RWPE1 (cell line): Measurements from ENCODE around the gene FSIP1.

ENCODE experiments used
- CTCF ChIA-PET: fragments of 350-600 bp; sonication (Branson Sonifier 250); formaldehyde crosslinking; extraction: SDS; loops from one replicate; lab custom pipeline; 2021; lab: Yijun Ruan, JAX
- POLR2A ChIA-PET: fragments of 400-600 bp; formaldehyde crosslinking; extraction: SDS; loops from one replicate; lab custom pipeline; 2020; ENCODE audit warnings: antibody characterized with exemption; ENCODE audit not compliant: low non-redundant PET; lab: Yijun Ruan, JAX
- DNase-seq: peaks from one replicate; pipeline ENCODE4 v3.0.0; 2012; ENCODE audit warnings: low spot score
- H3K27ac ChIP-seq: fragments of 450-650 bp; 2 replicates; pipeline ENCODE4 v1.5.1; 2017
- TF ChIP-seq, protein P1 (sequence below): fragments of 450-650 bp; conservative IDR thresholded peaks from 2 replicates; pipeline ENCODE4 v1.5.1; 2017; ENCODE audit warnings: low read depth, mild to moderate bottlenecking

The FSIP1 gene

DNA sequence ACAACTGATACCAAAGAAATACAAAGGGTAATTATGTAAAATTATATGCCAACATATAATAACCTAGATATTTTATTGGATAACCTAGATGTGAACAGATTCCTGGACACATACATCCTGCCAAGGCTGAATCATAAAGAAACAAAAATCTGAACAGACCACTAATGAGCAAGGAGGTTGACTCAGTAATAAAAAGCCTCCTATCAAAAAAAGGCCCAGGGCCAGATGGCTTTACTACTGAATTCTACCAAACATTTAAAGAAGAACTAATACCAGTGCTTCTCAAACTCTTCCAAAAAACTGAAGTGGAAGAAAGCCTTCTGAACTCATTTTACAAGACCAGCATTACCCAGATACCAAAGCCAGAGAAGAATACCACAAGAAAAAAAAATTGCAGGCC lies 169.4 kb downstream of the FSIP1 start:
- TF ChIP-seq, protein P1, sequence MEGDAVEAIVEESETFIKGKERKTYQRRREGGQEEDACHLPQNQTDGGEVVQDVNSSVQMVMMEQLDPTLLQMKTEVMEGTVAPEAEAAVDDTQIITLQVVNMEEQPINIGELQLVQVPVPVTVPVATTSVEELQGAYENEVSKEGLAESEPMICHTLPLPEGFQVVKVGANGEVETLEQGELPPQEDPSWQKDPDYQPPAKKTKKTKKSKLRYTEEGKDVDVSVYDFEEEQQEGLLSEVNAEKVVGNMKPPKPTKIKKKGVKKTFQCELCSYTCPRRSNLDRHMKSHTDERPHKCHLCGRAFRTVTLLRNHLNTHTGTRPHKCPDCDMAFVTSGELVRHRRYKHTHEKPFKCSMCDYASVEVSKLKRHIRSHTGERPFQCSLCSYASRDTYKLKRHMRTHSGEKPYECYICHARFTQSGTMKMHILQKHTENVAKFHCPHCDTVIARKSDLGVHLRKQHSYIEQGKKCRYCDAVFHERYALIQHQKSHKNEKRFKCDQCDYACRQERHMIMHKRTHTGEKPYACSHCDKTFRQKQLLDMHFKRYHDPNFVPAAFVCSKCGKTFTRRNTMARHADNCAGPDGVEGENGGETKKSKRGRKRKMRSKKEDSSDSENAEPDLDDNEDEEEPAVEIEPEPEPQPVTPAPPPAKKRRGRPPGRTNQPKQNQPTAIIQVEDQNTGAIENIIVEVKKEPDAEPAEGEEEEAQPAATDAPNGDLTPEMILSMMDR = no peak
- ChIA-PET POLR2A (no interaction called here), CTCF (no interaction called here)
- H3K27ac ChIP-seq = no peak overlapping the region
- no peak for DNase-seq

DNA sequence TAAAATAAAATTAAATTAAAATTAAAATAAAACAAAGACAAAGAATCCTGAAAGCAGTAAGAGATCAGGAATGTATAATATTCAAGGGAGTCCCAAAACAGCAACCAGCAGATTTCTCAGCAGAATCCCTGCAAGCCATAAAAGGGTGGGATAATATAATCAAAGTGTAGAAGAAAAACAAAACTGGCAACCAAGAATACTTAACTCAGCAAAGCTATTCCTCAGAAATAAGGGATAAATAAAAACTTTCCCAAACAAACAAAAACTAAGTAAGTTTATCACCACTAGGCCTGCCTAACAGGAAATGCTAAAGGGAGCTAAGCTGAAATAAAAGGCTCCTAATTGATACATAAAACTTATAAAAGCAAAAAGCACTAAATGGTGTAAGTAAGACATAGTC lies 172.0 kb downstream of the FSIP1 start:
- TF ChIP-seq, protein P1 = no peak
- CTCF ChIA-PET = interaction anchor here (1.0 kb wide), 2 partner anchors 21 to 31 kb away, joined by 3 to 4 read pairs; no protein-coding TSS in a partner anchor
- no peak for DNase-seq
- POLR2A ChIA-PET = no interaction called here
- H3K27ac ChIP-seq = no peak overlapping the region

GRCh38 chr15:39609166-39609916 lies 173.3 kb downstream of the FSIP1 start:
- DNase-seq = no peak
- ChIA-PET POLR2A (no interaction called here), CTCF (no interaction called here)
- TF ChIP-seq, protein P1 = no peak
- H3K27ac ChIP-seq = no peak overlapping the region

- H3K27ac ChIP-seq = no peak overlapping the region
- ChIA-PET POLR2A (no interaction called here), CTCF (no interaction called here)
- TF ChIP-seq, protein P1 = no peak
- no peak for DNase-seq
Observed at GRCh38 chr15:39608185-39609139, 174.2 kb downstream of the FSIP1 start.

DNA sequence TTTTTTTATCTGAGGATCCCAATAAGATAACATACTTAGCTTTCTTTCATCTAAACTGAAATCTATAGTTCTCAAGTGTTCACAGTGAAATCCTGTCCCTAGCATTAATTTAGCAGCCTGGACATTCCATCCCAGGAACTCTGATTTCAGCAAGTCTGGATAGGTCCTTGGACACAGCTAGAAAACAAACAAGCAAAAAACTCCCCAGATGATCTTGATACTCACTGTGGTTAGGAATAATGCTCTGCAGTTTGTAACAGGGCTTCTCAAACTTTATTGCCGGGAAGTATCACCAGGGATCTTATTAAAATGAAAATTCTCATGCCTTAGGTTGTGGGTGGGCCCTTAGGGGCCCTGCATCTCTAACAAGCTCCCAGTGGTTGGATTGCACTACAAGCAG lies 177.5 kb downstream of the FSIP1 start:
- no peak overlapping the region for H3K27ac ChIP-seq
- TF ChIP-seq, protein P1 = no peak
- ChIA-PET CTCF (no interaction called here), POLR2A (no interaction called here)
- DNase-seq = no peak

DNA sequence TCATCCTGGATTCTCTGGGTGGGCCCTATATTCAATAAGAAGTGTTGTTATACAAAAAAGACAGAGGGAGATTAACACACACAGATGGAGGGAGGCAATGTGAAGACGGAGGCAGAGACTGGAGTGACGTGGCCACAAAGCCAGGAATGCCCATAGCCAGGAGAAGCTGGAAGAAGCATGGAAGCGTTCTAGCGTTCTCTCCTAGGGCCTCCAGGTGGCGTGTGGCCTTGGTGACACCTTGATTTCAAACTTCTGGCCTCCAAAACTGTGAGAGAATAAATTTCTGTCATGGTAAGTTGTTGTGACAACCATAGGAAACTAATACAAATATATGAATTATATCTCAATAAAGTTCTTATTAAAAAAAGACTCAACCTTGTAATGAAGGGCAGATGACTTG lies 180.5 kb downstream of the FSIP1 start:
- H3K27ac ChIP-seq = no peak overlapping the region
- TF ChIP-seq, protein P1 = no peak
- ChIA-PET CTCF (interaction anchor here (2.7 kb wide), 1 partner anchor 155 kb away, joined by 15 read pairs; no protein-coding TSS in a partner anchor), POLR2A (no interaction called here)
- DNase-seq = no peak
